ENCODE data around the gene DLG1.

DNA sequence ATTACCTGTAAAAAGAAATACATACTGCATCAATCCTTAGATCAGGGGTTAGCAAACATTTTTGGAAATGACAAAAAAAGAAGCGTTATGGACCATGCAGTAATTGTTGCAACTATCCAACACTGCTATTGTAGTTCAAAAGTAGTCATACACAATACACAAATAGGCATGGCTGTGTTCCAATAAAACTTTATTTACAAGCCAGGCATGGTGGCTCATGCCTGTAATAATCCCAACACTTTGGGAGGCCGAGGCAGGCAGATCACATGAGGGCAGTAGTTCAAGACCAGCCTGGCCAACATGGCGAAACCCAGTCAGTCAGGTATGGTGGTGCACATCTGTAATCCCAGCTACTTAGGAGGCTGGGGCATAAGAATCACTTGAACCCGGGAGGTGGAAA, 124.8 kb downstream of the DLG1 start:
- TF ChIP-seq, protein P1, sequence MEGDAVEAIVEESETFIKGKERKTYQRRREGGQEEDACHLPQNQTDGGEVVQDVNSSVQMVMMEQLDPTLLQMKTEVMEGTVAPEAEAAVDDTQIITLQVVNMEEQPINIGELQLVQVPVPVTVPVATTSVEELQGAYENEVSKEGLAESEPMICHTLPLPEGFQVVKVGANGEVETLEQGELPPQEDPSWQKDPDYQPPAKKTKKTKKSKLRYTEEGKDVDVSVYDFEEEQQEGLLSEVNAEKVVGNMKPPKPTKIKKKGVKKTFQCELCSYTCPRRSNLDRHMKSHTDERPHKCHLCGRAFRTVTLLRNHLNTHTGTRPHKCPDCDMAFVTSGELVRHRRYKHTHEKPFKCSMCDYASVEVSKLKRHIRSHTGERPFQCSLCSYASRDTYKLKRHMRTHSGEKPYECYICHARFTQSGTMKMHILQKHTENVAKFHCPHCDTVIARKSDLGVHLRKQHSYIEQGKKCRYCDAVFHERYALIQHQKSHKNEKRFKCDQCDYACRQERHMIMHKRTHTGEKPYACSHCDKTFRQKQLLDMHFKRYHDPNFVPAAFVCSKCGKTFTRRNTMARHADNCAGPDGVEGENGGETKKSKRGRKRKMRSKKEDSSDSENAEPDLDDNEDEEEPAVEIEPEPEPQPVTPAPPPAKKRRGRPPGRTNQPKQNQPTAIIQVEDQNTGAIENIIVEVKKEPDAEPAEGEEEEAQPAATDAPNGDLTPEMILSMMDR (IDR thresholded peaks at IDR 0.05), result no peak
- no peak for TF ChIP-seq POLR2A (IDR thresholded peaks at IDR 0.05)
